NT2/D1 (cell line): Measurements from ENCODE around the gene KIF24.

Source experiments
- SUZ12 ChIP-seq: IDR thresholded peaks from 2 replicates; pipeline ENCODE4 v1.6.1; 2011; ENCODE audit not compliant: insufficient read length, insufficient read depth; ENCODE audit errors: extremely low read depth
- YY1 ChIP-seq: IDR thresholded peaks from 2 replicates; pipeline ENCODE4 v1.6.1; 2011; ENCODE audit not compliant: insufficient read length, insufficient read depth
- ZNF274 ChIP-seq: IDR thresholded peaks from 2 replicates; pipeline ENCODE4 v1.6.1; 2011; ENCODE audit warnings: mild to moderate bottlenecking, low read depth, low read length

DNA sequence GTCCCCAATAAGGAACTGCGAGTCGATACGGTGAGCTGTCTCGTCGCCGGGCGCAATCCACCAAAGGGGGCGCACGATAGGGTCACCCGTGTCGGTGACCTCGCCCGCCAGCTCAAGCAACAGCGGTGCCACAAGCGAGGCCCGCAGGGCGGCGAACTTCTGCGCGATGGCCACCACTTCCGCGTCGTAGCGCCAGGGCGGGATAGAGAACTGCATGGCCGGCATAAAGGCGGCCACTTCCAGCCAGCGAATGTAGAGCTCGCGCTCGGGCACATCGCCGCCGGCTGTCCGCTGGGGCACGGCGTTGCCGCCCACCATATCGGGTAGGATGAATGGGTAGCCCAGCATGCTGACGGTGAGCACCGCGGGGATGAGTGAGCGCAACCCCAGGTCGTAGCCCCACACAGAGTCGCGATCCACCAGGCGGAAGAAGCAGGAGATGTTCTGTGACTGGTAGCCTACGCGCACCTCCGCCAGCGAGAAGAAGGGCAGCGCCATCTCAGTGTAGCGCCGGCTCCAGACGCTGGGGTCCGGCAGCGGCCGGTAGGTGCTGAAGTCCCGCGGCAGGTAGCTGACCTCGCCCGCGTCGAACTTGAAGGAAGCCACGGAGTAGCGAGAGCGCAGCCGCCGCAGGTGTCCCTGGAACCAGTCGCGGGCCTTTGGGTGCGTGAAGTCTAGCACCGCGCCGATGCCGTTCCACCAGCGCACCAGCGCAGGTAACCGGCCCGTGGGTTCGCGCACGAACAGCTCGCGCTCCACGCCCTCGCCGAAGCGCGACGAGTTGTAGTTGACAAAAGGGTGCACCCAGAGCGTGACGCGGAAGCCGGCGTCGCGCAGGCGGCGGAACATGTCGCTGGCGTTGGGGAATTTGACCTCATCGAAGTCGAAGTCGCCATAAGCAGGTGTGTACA, 42.2 kb upstream of the KIF24 start:
- TF ChIP-seq YY1 = no peak
- TF ChIP-seq ZNF274 = no peak
- no peak for TF ChIP-seq SUZ12
